HG03159 (cell line): Measurements from ENCODE around the gene CRYBB2.
"Not testable (repeated sequence)": the region's sequence is repeated elsewhere in the genome, so short reads cannot be mapped to it uniquely, and the experiment has no call there.

Experiments used
- ATAC-seq: cut with Tn5 transposase; IDR thresholded peaks from one replicate; pipeline ENCODE4 v1.9.1; 2021; ENCODE audit warnings: mild to moderate bottlenecking, moderate library complexity; ENCODE audit not compliant: unreplicated experiment

The CRYBB2 gene

DNA sequence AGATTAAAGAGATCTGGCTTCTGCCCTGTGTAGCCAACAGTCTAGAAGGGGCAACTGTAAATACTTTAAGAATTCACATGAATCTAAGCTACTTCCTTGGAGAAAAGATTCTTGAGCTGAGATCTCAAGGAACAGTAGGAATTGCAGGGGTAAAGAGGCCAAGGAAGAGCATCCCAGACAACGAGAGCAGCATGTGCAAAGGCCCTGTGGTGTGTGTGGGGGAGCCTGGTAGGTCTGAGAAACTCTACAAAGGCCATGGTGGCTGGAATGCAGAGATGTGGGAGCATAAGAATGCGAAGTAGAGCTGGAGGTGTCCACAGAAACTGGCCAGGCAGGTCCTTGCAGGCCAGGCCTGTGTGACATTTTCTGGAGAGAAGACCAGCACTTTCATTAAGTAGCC, 11.3 kb downstream of the CRYBB2 start:
- not testable (repeated sequence) for ATAC-seq

DNA sequence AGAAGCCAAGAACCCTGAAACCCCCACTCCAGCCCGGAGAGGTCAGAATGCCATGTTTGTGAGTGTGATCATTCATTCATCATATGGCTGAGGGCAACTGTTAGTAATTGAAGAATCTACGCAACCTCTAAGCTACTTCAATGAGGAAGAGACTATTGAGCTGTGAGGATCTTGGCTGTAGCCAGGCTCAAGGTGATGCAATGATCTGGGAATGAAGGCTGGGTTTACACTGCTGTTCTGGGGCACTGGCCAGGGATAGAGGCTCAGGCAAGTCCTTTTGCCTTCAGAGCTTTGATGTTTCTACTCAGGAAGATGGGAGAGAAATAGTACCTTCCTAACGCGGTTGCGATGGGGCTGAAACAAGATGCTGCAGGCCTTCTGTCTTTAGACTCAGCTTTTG, 12.9 kb downstream of the CRYBB2 start:
- no peak for ATAC-seq

- ATAC-seq, result not testable (repeated sequence)
Measured at GRCh38 chr22:25233706-25234105, 14.3 kb downstream of the CRYBB2 start.

DNA sequence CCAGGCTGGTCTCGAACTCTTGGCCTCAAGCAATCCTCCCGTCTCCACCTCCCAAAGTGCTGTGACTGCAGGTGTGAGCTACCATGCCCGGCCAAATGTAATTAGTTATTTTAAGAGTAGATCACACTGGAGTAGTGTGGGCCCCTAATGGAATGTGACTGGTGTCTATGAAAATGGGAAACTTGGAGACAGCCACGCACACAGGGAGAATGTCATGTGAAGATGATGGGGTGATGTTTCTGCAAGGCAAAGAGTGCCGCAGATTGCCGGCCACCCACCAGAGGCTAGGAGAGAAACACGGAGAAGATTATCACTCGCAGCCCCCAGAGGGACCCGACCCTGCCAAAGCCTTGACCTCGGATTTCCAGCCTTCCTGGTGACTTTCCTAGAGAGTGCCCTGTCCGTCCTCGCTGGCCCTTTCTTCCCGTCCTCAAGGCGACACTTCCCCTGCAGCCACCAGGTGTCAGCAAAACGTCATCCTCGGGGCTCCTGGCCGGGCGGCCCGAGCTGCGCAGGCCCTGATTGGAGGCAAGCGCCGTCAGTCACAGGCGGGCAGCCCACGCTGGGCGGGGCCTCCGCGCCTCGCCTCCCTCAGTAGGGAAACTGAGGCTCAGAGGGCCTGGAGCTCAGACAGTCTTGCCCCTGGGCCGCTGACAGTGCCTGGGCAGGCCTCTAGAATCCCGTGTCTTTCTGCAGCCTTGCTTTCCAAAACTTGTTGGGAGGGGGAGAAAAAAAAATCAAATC, 16.3 kb downstream of the CRYBB2 start:
- no peak for ATAC-seq

DNA sequence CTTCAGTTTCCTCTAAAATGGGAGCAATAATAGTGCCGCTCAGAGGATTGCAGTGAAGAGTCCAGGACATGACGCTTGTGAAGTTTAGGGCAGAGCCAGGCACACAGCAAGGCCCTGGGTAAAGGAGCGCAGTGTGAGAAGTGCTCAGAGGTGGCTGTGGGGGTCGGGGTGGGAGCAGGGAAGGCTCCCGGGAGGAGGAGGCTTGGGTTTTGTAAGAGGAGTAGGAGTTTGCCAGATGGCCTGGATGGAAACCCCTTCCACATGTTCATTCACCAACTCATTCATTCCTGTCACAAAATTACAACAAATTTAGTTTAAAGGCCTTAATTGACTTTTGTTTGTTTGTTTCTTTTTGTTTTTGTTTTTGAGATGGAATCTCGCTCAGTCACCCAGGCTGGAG, 17.0 kb downstream of the CRYBB2 start:
- ATAC-seq, result no peak

GRCh38 chr22:25237503-25237902, 18.1 kb downstream of the CRYBB2 start:
- ATAC-seq, result no peak

DNA sequence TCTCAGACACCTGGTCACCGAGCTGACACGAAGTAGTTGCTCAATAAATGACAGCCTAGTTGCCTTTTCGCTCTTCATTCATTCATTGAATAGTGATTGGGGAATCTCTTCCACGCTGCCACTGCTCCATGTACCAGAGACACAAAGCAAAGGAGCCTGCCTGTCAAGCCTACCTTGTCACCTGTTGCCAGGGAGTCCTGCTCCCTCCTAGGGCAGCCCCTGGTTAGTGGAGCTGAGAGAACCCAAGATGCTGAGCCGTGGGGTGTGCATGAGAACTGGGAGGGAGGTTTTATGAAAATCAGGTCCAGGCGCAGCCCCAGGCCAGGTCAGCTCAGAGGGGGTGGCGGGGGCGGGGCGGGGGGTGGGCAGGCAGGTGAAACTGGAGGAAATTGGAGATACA, 18.6 kb downstream of the CRYBB2 start:
- not testable (repeated sequence) for ATAC-seq

- not testable (repeated sequence) for ATAC-seq
Measured at GRCh38 chr22:25255169-25255568, 35.7 kb downstream of the CRYBB2 start.

DNA sequence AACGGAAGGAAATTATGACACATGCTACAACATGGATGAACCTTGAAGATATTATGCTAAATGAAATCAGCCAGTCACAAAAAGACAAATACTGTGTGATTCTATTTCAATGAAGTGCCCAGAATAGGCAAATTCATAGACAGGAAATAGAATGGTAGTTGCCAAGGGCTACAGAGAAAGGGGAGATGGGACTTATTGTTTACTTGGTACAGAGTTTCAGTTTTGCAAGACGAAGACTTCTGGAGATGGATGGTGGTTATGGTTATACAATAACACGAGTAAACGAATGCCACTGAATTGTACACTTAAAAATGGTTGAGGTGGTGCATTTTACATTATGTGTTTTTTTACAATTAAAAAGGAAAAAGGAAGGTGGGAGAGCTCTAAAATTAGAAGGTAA, 48.1 kb downstream of the CRYBB2 start:
- not testable (repeated sequence) for ATAC-seq

DNA sequence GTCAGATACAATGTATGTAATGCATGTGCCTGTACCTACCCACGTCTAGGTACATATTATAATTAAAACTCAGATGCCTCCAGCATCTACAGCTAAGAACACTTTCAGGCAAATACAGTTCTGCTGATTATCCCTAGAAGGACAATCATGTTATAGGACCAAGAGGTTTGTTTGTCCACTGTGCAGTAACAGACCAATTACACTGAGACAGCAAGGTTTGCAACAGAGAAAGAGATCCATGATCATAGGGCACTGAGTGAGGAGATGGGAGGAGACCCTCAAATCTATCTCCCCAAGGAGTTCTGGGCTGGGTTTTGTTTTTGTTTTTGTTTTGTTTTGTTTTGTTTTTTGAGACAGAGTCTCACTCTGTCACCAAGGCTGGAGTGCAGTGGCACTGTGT, 49.5 kb downstream of the CRYBB2 start:
- not testable (repeated sequence) for ATAC-seq

DNA sequence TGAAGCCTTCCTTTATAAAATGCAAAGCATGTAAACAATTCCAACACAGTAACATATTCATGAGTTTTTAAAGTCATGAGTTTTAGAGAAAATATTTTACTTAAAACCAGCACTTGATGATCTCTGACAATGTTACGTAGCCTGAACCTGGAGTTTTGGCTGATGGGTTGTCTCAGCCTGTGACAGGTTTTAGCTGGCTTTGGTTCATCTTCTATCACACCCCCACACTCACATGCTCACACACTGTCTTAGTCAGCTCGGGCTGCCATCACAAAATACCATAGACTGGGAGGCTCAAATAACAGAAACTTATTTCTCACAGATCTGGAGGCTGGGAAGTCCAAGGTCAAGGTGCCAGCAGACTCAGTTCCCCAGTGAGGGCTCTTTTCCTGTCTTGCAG, 50.6 kb downstream of the CRYBB2 start:
- ATAC-seq, result not testable (repeated sequence)

- ATAC-seq, result not testable (repeated sequence)
Measured at GRCh38 chr22:25273231-25273630, 53.8 kb downstream of the CRYBB2 start.

GRCh38 chr22:25273928-25274327, 54.5 kb downstream of the CRYBB2 start:
- not testable (repeated sequence) for ATAC-seq

DNA sequence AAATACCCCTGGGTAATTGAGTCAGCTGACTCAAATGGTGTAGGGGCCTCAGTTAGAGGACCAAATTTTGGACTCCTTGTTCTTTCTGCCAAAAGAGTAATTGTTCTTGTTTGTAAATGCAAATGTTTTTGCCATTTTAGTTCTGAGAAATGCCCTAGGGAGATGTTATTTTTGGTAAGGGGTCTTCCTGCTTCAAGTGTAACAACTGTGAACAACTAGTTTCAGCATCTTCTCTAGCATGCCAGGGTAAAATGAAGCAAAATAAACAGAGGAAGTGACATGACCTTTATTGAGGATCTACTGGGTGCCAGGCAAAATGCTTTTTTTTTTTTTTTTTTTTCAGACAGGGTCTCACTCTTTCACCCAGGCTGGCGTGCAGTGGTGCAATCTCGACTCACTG, 60.7 kb downstream of the CRYBB2 start:
- ATAC-seq, result not testable (repeated sequence)
